GOT3 (cell line): ENCODE results near the gene ADARB2.

Experiments
- DNase-seq: peaks from one replicate; lab custom pipeline; 2025; ENCODE audit warnings: mixed read lengths; lab: John Stamatoyannopoulos, UW

Gene ADARB2

DNA sequence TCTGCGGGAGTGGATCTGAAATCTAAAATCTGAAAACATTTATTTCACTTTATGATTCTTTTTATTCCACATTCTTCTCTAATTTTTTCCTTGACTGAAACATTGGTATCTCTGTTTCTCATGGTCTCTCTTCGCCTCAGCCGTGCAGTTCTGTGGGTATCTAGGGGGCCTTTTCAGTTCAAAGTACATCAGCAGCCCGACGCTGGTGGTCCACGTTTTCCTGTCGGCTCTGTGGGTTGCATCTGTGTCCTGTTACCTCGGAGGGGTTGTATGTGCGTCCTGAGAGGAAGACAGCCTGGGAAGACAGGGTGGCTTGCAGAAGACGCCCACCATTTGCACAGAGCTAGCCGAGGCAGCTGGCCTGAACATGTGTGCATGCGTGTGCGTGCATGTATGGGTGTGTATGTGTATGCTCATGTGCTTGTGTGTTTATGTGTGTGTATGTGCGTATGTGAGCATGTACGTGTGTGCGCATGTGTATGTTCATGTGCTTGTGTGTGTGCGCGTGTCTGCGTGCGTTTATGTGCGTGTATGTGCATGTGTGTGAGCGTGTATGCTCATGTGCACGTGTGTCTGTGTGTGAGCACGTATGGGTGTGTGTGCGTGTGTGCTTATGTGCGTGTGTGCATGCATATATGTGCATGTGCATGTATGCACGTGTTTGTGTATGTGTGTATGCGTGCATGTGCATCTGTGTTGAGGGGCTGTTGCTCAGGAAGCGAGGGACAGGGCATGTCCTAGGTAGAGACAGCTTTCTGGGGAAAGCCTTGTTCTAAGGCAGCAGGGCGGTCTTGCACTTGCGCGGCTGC, 211.8 kb downstream of the ADARB2 start:
- DNase-seq: no peak

DNA sequence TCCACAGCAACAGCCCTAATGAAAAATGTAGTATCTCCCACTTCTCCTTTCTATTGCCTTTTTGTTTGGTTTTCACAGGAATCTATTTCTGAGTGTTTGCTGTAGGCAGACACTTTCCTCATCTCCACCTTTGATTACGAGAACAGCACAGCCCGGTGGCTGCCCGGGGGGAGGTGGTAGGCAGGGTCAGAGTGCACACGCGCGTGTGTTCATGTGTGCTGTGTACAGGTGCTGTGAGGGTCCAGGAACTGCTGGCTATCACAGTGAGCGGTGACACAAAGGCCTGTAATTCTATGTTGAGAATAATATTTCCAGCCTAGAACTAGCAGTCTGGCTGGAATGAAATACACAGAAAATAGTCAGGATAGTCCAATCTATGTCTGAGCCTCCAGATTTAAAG, 212.8 kb downstream of the ADARB2 start:
- DNase-seq: no peak

DNA sequence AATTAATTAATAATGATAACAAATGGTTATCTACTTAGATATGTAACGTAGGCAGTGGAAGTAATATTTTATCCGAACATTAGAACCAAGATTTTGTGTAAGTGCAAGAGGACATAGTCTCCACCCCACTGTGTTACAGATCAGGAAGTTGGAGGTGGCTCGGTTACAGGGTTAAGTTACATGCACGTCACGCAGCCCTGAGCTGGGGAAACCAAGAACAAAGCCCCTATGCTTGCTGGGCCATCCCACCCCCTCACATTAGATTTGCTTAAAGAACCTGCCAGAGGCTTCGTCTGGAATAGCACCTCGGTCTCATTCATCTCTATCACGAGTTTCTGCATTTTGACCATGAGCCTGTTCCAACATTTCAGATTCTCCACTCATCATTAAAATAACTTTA, 214.1 kb downstream of the ADARB2 start:
- no peak for DNase-seq

DNA sequence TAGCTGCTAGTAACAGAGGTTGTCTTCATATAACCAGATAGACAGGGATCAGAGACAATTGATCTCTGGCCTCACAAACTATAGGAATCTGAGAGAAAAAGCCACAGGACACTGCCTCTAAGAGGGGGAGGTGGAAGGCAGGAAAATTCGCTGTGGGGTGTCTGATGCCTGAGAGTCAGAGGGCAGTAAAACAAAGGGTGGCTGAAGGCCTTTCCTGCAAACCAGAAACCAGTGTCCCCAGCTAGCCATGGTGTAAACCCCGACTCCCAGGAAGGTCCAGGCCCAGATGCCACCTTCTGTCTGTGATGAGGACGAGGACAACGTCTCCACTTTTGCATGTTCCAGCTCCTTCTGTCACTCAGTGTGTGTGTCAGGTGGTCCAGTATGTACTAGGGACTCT, 215.1 kb downstream of the ADARB2 start:
- no peak for DNase-seq

DNA sequence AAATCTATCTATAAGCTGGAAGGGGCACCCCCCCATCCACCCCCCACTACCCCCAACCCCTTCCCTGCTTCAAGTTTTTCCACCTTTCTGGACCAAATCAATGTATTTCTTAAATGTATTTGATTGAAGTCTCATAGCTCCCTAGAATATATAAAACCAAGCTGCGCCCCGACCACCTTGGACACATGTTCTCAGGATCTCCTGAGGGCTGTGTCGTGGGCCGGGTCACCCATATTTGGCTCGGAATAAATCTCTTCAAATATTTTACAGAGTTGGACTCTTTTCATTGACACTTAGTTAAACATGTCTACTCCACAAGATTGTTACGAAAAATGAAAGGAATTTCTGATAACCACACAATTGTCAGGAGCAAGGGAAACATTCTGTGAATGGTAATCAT, 215.6 kb downstream of the ADARB2 start:
- no peak for DNase-seq

DNA sequence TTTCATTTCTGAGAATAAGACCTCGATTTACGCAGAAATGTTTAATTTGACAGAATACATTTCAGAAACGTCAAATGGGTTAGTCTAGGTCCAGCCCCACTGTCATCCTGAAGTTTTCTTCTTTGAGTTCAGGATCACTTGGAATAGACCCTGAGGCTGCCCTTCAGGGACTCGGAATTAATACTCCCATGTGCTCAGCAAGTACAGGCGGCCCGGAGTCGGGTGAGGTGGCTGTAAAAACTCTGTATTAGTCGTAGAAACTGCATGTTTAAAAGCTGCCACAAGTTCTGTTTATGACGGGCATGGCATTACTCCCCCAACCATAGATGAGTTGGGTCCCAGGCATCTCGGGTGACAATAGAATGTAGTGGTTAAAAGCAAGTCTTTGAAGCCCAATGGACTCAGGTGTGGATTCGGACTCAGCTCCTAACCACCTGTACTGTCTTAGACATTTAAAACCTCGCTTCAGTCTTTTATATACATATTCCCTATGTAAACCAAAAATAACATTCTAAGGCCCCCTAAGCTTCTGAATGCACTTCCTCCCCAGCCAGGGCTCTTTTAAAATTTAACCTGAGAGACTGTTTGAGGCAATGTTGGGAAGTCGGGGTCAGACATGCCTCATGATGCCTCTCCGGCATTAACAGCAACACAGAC, 216.3 kb downstream of the ADARB2 start:
- no peak for DNase-seq

DNA sequence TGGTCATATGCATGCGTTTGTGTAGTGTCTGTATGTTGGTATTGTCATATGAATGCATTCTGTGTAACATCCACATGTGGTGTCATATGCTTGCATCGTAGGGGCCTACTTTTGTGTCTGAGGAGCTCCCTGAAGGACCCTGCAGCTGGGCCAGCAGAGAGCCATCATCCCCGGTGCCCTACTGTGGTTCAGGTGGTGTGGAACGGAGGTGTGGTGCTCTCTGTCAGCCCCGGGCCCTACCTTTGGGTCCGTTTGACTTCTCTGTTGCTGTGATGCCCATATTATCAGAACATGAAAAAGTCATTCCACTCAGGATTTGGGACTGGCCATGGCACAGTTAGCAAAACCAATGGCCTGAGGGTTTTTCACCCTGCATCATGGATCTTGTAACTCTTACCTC, 217.9 kb downstream of the ADARB2 start:
- DNase-seq: no peak

DNA sequence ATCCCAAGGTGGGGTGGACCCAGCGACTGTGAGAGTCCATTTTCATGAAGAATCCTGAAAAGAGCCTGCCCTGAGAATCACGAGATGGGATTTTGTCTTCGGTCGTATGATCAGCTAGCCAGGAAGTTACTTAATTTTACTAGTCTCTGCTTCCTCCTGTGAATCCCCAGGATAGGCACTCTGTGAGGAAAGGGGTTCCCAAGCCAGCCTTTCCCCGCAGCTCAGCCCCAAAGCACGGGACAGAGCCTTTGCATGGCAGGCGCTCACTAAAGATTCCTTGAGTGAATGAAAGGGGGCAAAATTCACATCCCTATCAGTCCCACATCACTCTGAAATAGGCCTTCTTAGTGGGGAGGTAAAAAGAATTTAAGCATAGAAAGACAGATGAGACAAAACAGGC, 219.6 kb downstream of the ADARB2 start:
- DNase-seq: no peak

DNA sequence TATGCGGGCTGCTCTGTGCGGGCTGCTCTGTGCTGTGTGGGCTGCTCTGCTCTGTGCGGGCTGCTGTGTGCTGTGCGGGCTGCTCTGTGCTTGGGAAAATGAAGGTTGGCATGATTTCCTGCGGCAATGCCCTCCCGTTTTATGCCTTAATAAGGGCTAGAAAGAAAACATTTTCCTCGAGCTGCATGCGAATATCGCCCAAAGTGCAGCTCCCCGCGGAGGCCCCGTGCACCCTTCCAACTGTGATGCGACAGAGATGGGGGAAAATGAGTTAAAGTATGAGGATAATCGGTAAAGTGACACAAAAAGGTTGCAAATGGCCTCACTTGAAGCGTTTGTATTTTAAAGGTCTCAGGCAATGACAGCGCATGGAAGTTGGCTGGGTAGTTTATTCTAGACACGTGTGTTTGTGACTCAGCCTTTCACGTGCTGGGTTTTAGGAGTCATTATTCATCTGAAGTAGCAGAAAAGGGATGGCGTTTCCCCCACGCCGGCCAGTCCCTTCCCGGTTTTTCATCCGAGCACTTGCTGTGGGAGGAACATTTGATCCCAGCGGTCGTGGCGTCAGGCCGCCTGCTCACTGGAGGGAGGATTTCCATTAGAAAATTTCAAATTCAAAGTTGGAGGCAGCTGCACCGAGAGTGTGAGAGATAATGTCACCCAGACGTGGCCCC, 220.7 kb downstream of the ADARB2 start:
- no peak for DNase-seq

DNA sequence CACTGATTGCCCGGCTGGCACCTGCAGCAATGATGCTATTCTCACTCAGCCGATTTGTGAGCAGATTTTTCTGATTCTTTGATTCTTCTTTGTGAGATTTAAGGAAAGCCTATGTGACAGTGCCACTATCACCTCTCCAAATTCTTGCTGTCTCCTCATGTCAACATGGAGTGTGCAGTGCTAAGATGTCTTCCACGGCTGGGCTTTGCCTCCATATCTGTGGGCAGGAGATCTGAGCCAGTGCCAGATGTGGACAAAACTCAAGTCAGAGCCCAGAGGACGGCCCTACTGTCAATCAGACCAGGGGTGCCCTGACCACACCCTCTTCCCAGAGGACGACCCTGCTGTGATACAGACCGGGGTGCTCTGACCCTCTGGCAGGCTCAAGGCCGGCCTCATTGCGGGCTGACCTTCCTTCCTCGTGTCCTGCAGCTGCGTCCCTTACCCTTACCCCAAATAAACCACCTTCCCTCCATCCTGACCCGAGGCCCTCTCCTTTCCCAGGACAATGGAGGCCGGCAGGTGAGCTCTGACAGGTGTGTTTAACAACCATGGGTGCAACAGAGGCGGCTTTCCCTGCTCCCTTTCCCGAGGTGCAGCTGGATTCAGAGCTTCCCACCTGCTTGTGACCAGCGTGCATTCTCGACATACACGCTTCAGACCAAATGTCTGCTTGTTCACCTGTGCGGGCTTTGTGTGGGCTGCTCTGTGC, 221.4 kb downstream of the ADARB2 start:
- no peak for DNase-seq

DNA sequence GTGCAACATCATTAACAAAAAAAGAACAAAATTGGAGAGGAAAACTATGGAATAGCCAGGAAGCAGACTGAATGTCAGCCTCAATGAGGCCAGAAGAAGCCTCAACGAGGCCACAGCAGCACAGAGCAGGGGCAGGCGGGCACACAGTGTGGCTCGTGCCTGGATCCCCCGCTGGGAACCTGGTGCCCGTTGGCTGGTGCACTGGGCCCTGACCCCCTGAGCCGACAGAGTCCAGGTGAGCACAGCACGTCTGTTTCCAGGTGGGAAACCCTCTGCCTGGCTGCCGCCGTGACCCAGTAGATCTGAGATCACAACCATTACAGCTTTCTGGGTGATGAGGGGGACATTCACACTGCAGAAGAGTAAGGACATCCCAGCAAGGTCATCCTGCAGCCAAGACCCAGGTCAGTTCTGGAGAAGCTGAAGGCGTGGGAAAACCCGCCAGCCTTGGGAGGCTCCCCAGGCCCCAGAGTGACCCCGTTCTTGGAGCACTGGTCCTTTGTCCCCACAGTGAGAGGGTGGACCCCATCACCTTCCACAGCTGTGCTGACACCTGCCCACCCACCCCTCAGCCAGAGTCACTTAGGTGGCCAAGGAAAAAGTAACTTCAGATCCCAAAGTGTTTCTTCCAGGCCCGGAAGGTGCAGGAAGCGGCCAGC, 222.1 kb downstream of the ADARB2 start:
- DNase-seq: no peak

DNA sequence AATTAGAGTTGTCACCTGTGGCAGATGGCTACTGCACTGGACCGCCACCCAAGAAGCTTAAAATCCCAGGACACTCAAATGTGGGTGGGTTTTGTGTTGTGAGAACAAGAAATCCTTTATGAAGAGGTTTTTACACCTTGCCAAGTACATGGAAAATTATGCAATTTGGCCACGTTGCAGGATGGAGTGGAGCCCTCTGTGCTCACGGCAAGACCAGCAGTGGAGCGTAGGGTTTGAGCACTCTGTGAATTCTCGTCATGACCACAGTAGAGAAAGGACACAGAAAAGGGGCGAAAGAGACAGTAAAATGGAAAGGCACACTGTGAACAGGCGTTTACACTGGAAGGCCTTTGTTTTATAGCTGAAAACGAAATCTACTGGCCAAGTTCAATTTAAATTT, 222.6 kb downstream of the ADARB2 start:
- DNase-seq: no peak

DNA sequence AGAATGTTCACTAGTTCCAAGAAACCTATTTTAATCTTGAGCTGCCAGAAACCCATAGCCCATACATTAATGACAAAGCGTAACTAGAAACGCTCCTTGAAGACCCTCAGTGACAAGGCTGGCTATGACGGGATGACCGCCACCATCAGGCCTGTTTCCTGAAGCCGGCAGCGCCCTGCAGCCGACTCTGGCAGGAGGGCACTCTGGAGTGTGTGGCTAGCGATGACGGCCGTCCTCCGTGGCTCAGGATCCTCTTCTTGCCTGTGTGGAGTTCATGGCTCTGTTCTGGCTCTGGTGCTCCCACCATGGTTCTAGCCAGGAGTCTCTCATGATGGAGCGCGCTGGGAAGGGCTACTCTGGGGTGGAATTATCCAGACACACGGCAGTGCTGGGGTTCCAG, 224.1 kb downstream of the ADARB2 start:
- no peak for DNase-seq

DNA sequence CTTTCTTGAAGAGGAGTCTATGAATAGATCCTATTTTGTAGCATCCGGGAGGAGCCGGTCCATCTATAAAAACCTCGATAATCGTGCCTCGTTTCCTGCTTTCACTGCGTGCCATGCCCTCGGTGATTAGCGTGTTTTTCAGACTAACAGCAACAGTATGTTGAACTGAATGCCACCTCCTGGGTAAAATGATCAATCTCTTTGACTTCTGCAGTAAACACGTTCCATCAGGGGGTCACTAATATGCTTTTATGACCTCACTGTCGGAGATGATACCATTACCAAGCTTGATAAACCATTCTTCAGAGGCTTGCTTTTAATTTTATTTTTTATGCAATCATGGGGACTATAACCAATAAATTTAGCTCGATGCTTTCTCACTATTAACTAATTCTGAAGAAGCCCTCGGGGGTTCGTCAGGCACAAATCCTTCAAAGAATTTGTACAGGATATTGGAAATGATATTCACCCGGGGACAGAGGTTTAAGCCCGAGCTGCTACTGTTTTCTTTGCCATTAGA, 228.3 kb downstream of the ADARB2 start:
- no peak for DNase-seq

DNA sequence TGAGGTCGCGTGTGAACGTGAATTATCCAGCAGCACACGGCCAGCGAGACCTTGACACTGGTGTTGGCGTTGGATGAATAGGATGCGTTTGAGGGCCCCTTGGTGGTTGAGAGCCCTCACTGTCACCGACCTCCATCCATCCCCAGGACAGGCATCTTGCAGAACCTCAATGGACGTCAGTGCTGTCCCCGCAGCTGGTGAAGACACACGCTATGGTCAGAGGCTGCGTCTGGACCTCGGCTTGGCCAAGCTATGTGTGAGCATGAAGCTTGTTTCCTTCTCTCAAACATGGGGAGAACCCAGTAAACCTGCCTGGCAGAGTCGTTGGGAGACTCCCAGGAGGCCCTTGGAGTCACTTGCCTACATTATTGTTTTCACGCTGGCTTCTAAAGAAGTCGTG, 229.2 kb downstream of the ADARB2 start:
- DNase-seq: no peak

DNA sequence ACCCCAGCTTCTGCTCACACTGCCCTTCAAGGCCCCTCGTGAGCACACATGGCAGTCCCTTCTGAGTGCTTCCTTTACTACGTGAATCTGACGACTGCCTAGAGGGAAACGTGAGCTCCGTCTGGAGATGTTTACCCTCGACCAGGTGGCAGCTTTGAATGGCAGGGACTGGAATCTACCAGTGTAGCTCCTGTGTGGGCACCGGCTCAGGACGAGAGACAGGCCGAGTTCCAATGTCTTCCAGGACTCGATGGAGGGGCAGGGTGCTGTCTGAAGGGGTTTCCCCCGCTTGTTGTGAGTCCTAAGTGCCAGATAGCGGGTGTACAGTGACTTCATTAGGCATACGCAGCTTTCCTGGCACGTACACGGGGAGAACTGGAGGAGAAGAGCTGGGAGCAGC, 229.9 kb downstream of the ADARB2 start:
- DNase-seq: no peak

DNA sequence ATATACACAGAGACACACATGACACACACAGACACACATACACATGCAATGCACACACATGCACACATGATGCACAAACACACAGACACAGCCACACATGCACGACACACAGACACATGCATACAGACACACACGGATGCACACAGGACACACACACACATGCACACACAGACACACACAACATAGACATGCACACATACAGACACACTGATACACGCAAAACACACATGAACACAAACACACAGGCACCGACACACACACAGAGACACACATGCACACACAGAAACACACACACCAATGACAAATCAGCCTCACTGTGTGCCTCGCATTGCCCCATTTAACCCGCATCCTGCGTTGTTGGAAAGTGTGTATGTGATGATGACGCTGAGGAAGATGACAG, 232.4 kb downstream of the ADARB2 start:
- no peak for DNase-seq

DNA sequence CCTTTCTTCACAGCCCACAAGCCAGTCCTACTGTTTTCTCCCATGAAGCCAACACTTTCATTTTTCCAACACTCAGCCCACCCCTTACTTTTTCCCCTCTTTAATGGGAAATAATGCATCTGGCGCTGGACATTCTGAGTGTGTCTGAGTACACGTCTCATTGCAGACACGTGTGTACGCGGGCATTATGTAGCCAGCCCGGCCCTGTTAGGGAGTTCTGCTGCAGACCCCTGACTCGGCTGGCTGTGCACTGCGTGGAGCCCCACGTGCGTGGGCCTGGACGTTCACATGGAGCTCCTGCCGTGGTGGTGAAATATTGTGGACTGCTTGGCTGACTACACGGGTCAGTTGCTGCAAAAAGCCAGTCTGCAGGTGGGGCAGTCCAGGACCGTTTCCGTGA, 233.0 kb downstream of the ADARB2 start:
- DNase-seq: no peak

DNA sequence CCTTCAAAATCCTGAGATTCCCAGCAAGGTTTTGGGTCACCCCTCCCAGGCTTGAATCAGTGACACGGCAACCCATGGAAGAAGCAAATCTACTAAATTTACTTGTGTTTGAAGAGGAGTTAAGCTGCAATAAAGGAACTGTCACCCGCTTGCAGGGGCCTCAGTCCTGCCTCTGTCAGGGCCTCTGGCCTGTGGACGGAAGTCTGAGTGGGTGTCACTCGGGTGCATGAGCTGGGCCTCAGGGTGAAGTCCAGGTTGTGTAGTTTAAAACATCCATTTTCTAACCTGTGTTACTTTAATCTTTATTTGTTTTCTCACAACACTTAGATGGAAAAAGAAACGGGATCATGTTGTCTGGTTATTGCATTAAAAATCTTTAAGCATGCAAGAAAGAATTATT, 234.9 kb downstream of the ADARB2 start:
- DNase-seq: no peak

DNA sequence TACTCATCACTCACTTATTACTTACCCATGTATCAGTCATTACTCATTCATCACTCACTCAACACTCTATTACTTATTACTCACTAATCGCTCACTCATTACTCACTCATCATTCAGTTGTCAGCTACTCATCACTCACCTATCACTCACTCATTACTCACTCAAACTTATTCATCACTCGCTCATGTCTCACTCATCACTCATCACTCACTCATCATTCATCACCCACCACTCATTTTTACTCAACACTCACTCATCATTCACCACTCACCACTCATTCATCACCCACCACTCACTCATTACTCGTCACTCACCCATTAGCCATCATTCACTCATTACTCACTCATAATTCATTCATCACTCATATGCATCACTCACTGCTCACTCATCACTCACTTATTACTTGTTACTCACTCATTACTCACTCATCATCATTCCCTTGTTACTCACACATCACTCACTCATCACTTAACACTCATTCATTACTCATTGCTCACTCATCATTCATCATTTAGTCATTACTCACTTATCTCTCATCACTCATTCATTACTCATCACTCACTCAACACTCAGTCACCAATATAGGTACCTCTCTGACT, 237.9 kb downstream of the ADARB2 start:
- no peak for DNase-seq

DNA sequence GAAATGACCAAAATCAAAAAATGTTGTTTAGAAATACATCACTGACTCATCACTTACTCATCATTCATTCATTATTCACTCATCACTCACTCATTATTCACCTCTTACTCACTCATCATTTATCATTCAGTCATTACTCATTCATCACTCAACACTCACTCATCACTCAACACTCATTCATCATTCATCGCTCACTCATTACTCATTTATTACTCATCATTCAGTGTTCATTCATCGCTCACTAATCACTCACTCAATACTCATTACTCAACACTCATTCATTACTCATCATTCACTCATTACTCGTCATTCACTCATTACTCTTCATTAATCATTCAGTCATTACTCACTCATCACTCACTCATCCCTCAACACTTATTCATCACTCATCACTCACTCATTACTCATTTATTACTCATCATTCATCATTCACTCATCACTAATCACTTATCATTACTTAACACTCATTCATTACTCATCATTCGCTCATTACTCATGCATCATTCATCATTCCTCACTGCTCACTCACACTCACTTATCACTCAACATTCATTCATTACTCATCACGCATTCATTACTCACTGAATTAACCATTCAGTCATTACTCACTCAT, 238.5 kb downstream of the ADARB2 start:
- DNase-seq: no peak
